ENCODE data around the gene OSBPL9.

The OSBPL9 gene

GRCh38 chr1:51583532-51583931 lies 33.4 kb upstream of the OSBPL9 start:
- no peak overlapping the region for H3K4me3 ChIP-seq (ENCODE audit: control insufficient read depth, low read depth, low read length)
- DNase-seq (ENCODE audit: low read depth), result peak; percentile 27
- TF ChIP-seq CTCF (IDR thresholded peaks at IDR 0.05; ENCODE audit: control insufficient read depth, insufficient read depth, low read depth, low read length, missing control alignments), result no peak

- TF ChIP-seq CTCF (IDR thresholded peaks at IDR 0.05; ENCODE audit: control insufficient read depth, insufficient read depth, low read depth, low read length, missing control alignments), result no peak
- no peak for DNase-seq (ENCODE audit: low read depth)
- no peak overlapping the region for H3K4me3 ChIP-seq (ENCODE audit: control insufficient read depth, low read depth, low read length)
Observed at GRCh38 chr1:51584021-51584420, 32.9 kb upstream of the OSBPL9 start.

GRCh38 chr1:51592711-51593110 lies 24.2 kb upstream of the OSBPL9 start:
- H3K4me3 ChIP-seq (ENCODE audit: control insufficient read depth, low read depth, low read length), result no peak overlapping the region
- no peak for DNase-seq (ENCODE audit: low read depth)
- TF ChIP-seq CTCF (IDR thresholded peaks at IDR 0.05; ENCODE audit: control insufficient read depth, insufficient read depth, low read depth, low read length, missing control alignments), result no peak

GRCh38 chr1:51594716-51595115 lies 22.2 kb upstream of the OSBPL9 start:
- H3K4me3 ChIP-seq (ENCODE audit: control insufficient read depth, low read depth, low read length), result no peak overlapping the region
- no peak for DNase-seq (ENCODE audit: low read depth)

GRCh38 chr1:51600529-51600928 lies 16.4 kb upstream of the OSBPL9 start:
- no peak for DNase-seq (ENCODE audit: low read depth)
- TF ChIP-seq CTCF (IDR thresholded peaks at IDR 0.05; ENCODE audit: control insufficient read depth, insufficient read depth, low read depth, low read length, missing control alignments), result no peak
- H3K4me3 ChIP-seq (ENCODE audit: control insufficient read depth, low read depth, low read length), result no peak overlapping the region

More at GRCh38 chr1:51594716-51595115, 22.2 kb upstream of the OSBPL9 start:
- no peak for TF ChIP-seq CTCF (IDR thresholded peaks at IDR 0.05; ENCODE audit: control insufficient read depth, insufficient read depth, low read depth, low read length, missing control alignments)

GRCh38 chr1:51600965-51601364 lies 15.9 kb upstream of the OSBPL9 start:
- H3K4me3 ChIP-seq (ENCODE audit: control insufficient read depth, low read depth, low read length), result no peak overlapping the region
- TF ChIP-seq CTCF (IDR thresholded peaks at IDR 0.05; ENCODE audit: control insufficient read depth, insufficient read depth, low read depth, low read length, missing control alignments), result no peak
- no peak for DNase-seq (ENCODE audit: low read depth)
